Sigmoid colon (tissue), 7 donors: ENCODE measurements around the gene TBX18. TPM values are rescaled to one million over a fixed set of nuclear protein-coding genes. Genes with fewer than 3 reads are reported as not detected.

Experiments used
- DNase-seq: peaks from one replicate; pipeline ENCODE4 v3.0.0-alpha.2; 2019
- H3K27ac ChIP-seq, 4 donors: fragments of 200-600 bp; sonication (generic); one replicate each; pipeline ENCODE4 v1.5.1; 2016 to 2019; ENCODE audit warnings: mild to moderate bottlenecking in 1 of 4
- H3K27me3 ChIP-seq, 3 donors: fragments of 200-600 bp; sonication (generic); one replicate each; pipeline ENCODE4 v1.5.1; 2019; ENCODE audit warnings: mild to moderate bottlenecking in 1 of 3
- H3K36me3 ChIP-seq, 4 donors: fragments of 200-600 bp; sonication (generic); one replicate each; pipeline ENCODE4 v1.5.1; 2016 to 2019
- H3K4me1 ChIP-seq, 4 donors: fragments of 200-600 bp; sonication (generic); one replicate each; pipeline ENCODE4 v1.5.1; 2017 to 2019
- H3K4me3 ChIP-seq, 4 donors: fragments of 200-600 bp; sonication (generic); one replicate each; pipeline ENCODE4 v1.5.1; 2017 to 2019; ENCODE audit warnings: mild to moderate bottlenecking in 2 of 4, moderate library complexity in 1 of 4
- H3K9me3 ChIP-seq, 4 donors: fragments of 200-600 bp in 3 of 4; sonication (generic) in 3 of 4; one replicate each; pipeline versions ENCODE4 v1.5.1 to v1.6.1; 2013 to 2019
- EP300 ChIP-seq, 4 donors: sonication (generic); formaldehyde crosslinking; IDR thresholded peaks; one replicate each; pipeline ENCODE4 v1.6.1; 2017; ENCODE audit warnings: antibody characterized with exemption in 4 of 4
- POLR2A ChIP-seq, 2 donors: fragments of 450-650 bp; IDR thresholded peaks; one replicate each; pipeline ENCODE4 v1.6.1; 2016; ENCODE audit warnings: antibody characterized with exemption in 2 of 2, mild to moderate bottlenecking in 2 of 2, moderate library complexity in 2 of 2
- POLR2AphosphoS5 ChIP-seq, 4 donors: sonication (generic); formaldehyde crosslinking; IDR thresholded peaks; one replicate each; pipeline ENCODE4 v1.6.1; 2017; ENCODE audit warnings: antibody characterized with exemption in 4 of 4
- WGBS, 2 donors: extraction: QIAGEN DNeasy Blood & Tissue Kit; methylation state at CpG; one replicate each; pipeline ENCODE4 v1.1.7; 2013; 5-methylcytosine and 5-hydroxymethylcytosine counted together
- intact Hi-C: fragments of 100-400 bp; cut with DNase I; formaldehyde crosslinking; loops from one replicate; pipeline ENCODE4 v1.15.1; 2023
- polyA plus RNA-seq, 3 donors: library from polyadenylated mRNA; stranded (reverse); fragments of 200-250 nt; gene quantifications; one replicate each; pipeline ENCODE4 v1.2.3, GENCODE V29; 2013
- total RNA-seq, 4 donors: library from RNA; depleted of rRNA; stranded (reverse); fragments of >200 nt; gene quantifications; one replicate each; pipeline ENCODE4 v1.1.0, GENCODE V29; 2016
- TF ChIP-seq, protein P1 (sequence below), 4 experiments: fragments of 450-650 bp in 3 of 4; fragments of 200-600 bp in 1 of 4; IDR thresholded peaks; one replicate each; pipeline ENCODE4 v1.5.1; 2016 to 2019; ENCODE audit warnings: antibody characterized with exemption in 4 of 4, mild to moderate bottlenecking in 3 of 4, moderate library complexity in 2 of 4
- donor health status: healthy with polysubstance abuse.
- donor health status: Bipolar disorder and iron deficiency.
- donor health status: healthy.

The TBX18 gene
- total and polyA plus RNA-seq, 7 donors = under 0.01 to 4.6 (median 0.49) TPM

DNA sequence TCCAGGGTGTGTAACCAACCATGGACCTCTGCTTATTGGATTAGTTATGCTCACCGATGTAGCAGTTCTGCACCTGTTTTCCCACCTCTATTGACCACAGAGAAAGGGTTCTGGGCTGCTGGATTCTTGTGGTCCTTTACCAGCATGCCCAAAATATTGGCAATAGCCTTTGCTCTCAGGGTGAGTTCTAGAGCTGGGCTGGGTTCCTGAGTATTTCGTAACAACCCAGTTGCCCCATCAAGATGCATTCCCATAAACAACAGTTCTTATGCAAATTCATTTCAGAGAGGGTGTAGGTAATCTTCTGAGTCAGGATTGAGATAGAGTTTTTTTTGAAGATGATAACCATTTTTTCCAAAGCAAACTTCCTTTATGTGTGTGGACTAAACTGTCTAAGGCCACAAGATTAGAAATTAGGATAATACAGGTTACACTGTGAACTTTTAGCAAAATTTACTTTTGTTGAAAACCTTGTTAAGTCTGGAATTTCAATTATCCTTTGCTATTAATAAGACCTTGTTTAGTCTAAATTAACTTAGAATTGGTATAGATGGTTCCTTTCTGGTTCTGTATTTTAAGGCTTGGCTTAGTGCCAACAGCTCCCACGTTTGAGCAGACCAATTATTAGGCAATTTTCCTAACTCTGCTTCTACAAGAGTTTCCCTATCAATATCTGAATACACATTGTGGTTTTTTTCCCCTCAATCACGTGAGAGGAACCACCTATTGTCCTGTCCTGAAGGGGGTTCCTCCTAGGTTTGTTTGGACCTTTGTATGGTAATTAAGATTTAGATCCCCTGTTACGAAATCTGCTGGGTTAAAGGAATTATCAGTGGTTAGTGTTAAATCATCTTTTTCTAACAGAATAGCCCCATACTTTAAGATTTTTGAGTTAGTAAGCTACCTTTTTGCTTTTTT lies 46.1 kb downstream of the TBX18 start:
- H3K4me3 ChIP-seq = no peak overlapping the region
- DNase-seq = no peak
- H3K27me3 ChIP-seq = no peaks in the 10 kb centered on the region
- no peaks in the 10 kb centered on the region for H3K9me3 ChIP-seq
- no peaks in the 10 kb centered on the region for H3K4me1 ChIP-seq
- WGBS, 2 donors = 48 to 56% methylated on average over 5 of the region's 5 CpGs
- TF ChIP-seq POLR2A (IDR thresholded peaks at IDR 0.05) = no peak
- TF ChIP-seq EP300 (IDR thresholded peaks at IDR 0.05) = no peak
- TF ChIP-seq, protein P1, sequence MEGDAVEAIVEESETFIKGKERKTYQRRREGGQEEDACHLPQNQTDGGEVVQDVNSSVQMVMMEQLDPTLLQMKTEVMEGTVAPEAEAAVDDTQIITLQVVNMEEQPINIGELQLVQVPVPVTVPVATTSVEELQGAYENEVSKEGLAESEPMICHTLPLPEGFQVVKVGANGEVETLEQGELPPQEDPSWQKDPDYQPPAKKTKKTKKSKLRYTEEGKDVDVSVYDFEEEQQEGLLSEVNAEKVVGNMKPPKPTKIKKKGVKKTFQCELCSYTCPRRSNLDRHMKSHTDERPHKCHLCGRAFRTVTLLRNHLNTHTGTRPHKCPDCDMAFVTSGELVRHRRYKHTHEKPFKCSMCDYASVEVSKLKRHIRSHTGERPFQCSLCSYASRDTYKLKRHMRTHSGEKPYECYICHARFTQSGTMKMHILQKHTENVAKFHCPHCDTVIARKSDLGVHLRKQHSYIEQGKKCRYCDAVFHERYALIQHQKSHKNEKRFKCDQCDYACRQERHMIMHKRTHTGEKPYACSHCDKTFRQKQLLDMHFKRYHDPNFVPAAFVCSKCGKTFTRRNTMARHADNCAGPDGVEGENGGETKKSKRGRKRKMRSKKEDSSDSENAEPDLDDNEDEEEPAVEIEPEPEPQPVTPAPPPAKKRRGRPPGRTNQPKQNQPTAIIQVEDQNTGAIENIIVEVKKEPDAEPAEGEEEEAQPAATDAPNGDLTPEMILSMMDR (IDR thresholded peaks at IDR 0.05) = no peak
- no peak for TF ChIP-seq POLR2AphosphoS5 (IDR thresholded peaks at IDR 0.05)
- no peak overlapping the region for H3K27ac ChIP-seq
- H3K36me3 ChIP-seq = no peaks in the 10 kb centered on the region
- intact Hi-C loops = no loop called here

DNA sequence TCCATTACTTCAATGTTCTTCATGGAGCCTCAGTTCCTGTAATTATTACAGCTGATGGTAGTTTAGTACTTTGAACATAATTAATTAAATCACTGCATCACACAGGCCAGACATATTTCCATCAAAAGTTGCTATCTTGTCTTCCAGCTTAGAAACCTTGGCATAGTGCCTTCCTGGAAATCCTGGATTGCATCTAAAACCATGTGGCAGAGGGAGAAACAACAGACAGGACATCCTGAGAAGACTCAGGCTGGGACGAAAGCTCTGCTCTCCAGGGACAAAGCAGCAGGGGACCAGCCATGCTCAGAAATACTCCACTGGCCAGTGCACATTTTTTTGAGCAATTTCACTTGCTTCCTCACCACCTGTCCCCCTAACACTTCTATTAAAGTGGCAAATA lies 55.3 kb downstream of the TBX18 start:
- DNase-seq = no peak
- TF ChIP-seq, protein P1 (IDR thresholded peaks at IDR 0.05) = no peak
- TF ChIP-seq POLR2AphosphoS5 (IDR thresholded peaks at IDR 0.05) (no peak), EP300 (IDR thresholded peaks at IDR 0.05) (no peak), POLR2A (IDR thresholded peaks at IDR 0.05) (no peak)
- H3K36me3 ChIP-seq = no peaks in the 10 kb centered on the region
- WGBS, 2 donors = 44 to 63% methylated on average over 1 of the region's 1 CpG
- no peaks in the 10 kb centered on the region for H3K27me3 ChIP-seq
- intact Hi-C loops = no loop called here
- no peak overlapping the region for H3K4me3 ChIP-seq
- H3K27ac ChIP-seq = no peak overlapping the region
- peaks cover 0 to 4% (median 0%) of the 10 kb centered on the region in 4 donors for H3K4me1 ChIP-seq
- no peaks in the 10 kb centered on the region for H3K9me3 ChIP-seq

DNA sequence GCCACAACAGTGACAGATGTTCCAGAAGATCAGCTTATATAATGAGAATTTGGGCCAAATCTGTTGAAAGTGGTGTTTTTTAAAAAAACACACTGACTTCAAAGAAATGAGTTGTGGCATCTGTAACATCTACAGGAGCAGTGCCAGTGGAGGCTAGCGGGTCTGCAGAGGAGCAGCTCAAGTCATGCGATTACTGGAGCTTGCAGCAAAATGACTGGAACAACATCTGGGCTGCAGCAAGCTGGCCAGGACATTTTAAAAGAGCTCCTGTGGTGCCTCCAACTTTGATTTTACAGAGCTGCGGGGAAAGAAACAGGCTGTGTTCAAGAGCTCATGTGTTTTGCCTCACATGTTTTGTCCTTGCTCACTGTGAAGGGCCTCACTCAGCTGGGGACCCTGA lies 57.2 kb downstream of the TBX18 start:
- Histone ChIP-seq H3K27ac (no peak overlapping the region), H3K36me3 (no peaks in the 10 kb centered on the region), H3K4me1 (peaks cover 0 to 4% (median 0%) of the 10 kb centered on the region in 4 donors), H3K4me3 (no peak overlapping the region), H3K27me3 (no peaks in the 10 kb centered on the region), H3K9me3 (no peaks in the 10 kb centered on the region)
- DNase-seq = no peak
- intact Hi-C loops = no loop called here
- no peak for TF ChIP-seq EP300 (IDR thresholded peaks at IDR 0.05)
- no peak for TF ChIP-seq POLR2AphosphoS5 (IDR thresholded peaks at IDR 0.05)
- no peak for TF ChIP-seq POLR2A (IDR thresholded peaks at IDR 0.05)
- TF ChIP-seq, protein P1 (IDR thresholded peaks at IDR 0.05) = no peak
- WGBS, 2 donors = 70 to 93% methylated on average over 3 of the region's 3 CpGs

DNA sequence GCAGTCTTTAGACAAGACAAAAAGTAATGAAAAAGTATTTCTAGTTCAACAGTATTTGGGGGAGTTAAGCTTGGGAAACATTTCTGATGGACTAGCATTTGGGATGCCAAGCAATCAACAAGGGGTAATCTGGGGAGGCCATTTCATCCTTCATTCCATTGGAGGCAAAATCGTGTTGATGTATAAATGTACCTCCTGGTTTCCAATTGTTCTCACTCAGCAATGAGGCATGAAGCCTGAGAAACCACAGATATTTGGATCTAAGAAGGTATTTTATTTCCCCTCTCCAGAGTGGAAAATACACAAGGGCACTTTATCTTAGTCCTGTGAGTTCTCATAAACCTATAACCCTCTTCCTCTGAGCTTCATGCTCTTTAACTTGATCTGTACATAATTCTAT lies 68.2 kb downstream of the TBX18 start:
- 52 to 82% methylated on average over 1 of the region's 1 CpG for WGBS, 2 donors
- TF ChIP-seq, protein P1 (IDR thresholded peaks at IDR 0.05) = no peak
- no peak for TF ChIP-seq POLR2AphosphoS5 (IDR thresholded peaks at IDR 0.05)
- H3K9me3 ChIP-seq = no peaks in the 10 kb centered on the region
- no peaks in the 10 kb centered on the region for H3K27me3 ChIP-seq
- H3K4me3 ChIP-seq = no peak overlapping the region
- H3K36me3 ChIP-seq = no peaks in the 10 kb centered on the region
- no peaks in the 10 kb centered on the region for H3K4me1 ChIP-seq
- no peak overlapping the region for H3K27ac ChIP-seq
- intact Hi-C loops = no loop called here
- no peak for DNase-seq
